Measurements from ENCODE around the gene NKX2-4.
A peak's percentile ranks its signal among the peaks of the same experiment; 100 is the strongest.
"Not testable (repeated sequence)": the region's sequence is repeated elsewhere in the genome, so short reads cannot be mapped to it uniquely, and the experiment has no call there.

The NKX2-4 gene

DNA sequence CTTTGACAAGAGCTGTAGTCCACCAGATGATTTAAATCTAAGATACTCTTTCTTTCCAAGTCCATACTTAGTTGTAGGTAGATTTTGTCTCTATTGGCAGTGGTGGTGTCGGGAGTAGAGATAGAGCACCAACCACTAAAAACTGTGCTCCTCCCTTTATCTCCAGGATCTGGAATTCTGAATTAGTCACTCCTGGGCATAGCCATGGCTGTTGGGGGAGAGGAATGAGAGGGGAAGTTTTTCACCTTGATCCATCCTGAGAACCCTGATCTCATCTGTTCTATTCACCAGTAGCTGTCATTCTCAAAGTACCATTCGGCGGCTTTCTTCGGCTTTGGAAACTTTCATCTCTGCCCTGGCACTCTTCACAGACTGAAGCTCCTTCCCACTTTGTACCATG, 35.6 kb upstream of the NKX2-4 start:
- H3K4me3 ChIP-seq (ENCODE audit: low read depth, low read length) = no peak overlapping the region
- TF ChIP-seq, protein P1, sequence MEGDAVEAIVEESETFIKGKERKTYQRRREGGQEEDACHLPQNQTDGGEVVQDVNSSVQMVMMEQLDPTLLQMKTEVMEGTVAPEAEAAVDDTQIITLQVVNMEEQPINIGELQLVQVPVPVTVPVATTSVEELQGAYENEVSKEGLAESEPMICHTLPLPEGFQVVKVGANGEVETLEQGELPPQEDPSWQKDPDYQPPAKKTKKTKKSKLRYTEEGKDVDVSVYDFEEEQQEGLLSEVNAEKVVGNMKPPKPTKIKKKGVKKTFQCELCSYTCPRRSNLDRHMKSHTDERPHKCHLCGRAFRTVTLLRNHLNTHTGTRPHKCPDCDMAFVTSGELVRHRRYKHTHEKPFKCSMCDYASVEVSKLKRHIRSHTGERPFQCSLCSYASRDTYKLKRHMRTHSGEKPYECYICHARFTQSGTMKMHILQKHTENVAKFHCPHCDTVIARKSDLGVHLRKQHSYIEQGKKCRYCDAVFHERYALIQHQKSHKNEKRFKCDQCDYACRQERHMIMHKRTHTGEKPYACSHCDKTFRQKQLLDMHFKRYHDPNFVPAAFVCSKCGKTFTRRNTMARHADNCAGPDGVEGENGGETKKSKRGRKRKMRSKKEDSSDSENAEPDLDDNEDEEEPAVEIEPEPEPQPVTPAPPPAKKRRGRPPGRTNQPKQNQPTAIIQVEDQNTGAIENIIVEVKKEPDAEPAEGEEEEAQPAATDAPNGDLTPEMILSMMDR (IDR thresholded peaks at IDR 0.05; ENCODE audit: insufficient read depth, low read depth, low read length, missing control alignments) = no peak
- no peak for DNase-seq (ENCODE audit: low read depth)

DNA sequence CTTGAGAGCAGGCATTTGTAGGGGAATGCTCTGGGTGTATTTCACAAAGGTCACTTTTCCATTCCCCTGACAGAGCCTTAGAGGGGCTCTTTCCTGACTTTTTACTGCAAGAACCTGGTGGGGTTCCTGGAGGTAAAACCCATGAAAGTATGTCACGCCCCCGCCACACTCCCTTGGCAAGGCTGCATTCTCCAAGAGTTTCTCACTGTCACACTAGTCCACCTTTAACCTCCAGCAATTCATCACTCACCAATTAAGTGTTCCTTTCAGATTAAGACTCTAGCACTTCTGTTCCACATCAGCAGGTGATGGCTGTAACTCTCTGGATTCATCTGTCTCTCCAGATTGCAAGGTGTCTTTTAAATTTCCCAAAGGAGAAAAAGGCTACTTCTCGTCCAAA, 32.7 kb upstream of the NKX2-4 start:
- TF ChIP-seq, protein P1 (IDR thresholded peaks at IDR 0.05; ENCODE audit: insufficient read depth, low read depth, low read length, missing control alignments) = no peak
- DNase-seq (ENCODE audit: low read depth) = no peak
- no peak overlapping the region for H3K4me3 ChIP-seq (ENCODE audit: low read depth, low read length)

DNA sequence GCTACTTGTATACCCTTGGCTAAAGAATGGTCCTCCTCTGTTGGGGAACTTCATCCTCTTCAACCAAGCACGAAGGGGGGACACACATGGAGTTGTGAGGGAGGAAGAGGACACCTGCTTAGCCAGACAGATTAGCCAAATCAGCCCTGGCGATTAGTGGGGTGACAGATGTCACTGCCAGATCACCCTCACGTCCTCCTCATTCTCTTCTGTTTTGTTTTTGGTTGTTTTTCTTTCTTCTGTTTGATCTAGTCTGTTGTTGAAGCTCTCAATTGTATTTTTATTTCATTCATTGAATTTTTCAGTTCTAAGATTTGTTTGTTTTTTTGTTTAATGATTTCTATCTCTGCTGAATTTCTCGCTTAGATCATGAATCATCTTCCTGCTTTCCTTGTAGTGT, 27.5 kb upstream of the NKX2-4 start:
- no peak overlapping the region for H3K4me3 ChIP-seq (ENCODE audit: low read depth, low read length)
- TF ChIP-seq, protein P1 (IDR thresholded peaks at IDR 0.05; ENCODE audit: insufficient read depth, low read depth, low read length, missing control alignments) = no peak
- DNase-seq (ENCODE audit: low read depth) = no peak

DNA sequence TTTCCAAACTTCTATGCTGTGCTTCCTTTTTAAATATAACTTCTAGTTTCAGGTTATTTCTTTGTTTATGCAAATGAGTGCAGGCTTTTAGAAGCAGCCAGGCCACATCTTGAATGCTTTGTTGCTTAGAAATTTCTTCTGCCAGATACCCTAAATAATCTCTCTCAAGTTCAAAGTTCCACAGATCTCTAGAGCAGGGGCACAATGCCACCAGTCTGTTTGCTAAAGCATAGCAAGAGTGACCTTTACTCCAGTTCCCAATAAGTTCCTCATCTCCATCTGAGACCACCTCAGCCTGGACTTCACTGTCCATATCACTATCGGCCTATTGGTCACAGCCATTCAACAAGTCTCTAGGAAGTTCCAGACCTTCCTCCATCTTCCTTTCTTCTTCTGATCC, 26.4 kb upstream of the NKX2-4 start:
- DNase-seq (ENCODE audit: low read depth); H3K4me3 ChIP-seq (ENCODE audit: low read depth, low read length): not testable (repeated sequence)

DNA sequence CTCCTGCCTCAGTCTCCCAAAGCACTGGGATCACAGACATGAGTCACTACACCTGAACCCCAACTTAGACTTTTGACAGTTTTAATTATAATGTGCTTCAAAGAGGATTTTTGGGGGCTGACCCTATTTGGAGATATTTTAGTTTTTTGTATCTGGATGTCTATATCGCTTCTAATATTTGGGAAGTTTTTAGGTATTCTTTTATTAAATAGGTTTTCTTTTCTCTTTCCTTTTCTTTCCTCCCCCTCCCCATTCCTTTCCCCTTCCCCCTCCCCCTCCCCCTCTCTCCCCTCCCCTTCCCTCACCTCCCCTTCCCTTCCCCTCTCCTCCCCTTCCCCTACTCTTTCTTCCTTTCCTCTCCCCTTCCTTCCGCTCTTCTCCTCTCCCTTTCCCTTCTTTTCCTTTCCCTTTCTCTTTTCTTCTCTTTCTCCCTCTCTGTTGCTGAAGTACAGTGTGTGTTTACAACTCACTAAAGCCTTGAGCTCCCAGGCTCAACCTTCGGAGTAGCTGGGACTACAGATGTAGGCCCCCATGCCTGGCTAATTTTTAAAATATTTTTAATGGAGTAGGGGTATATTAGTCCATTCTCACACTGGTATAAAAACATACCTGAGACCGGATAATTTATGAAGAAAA, 24.4 kb upstream of the NKX2-4 start:
- H3K4me3 ChIP-seq (ENCODE audit: low read depth, low read length) = no peak overlapping the region
- no peak for DNase-seq (ENCODE audit: low read depth)
- TF ChIP-seq, protein P1 (IDR thresholded peaks at IDR 0.05; ENCODE audit: insufficient read depth, low read depth, low read length, missing control alignments) = no peak

DNA sequence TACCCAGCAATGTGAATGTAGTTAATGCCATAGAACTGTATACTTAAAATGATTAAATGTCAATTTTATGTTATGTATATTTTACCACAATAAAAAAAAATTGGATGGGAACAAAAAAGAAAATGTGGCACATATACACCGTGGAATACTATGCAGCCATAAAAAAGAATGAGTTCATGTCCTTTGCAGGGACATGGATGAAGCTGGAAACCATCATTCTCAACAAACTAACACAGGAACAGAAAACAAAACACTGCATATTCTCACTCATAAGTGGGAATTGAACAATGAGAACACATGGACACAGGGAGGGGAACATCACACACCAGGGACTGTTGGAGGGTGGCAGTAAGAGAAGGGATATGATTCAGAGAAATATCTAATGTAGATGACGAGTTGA, 21.8 kb upstream of the NKX2-4 start:
- H3K4me3 ChIP-seq (ENCODE audit: low read depth, low read length); DNase-seq (ENCODE audit: low read depth): not testable (repeated sequence)

DNA sequence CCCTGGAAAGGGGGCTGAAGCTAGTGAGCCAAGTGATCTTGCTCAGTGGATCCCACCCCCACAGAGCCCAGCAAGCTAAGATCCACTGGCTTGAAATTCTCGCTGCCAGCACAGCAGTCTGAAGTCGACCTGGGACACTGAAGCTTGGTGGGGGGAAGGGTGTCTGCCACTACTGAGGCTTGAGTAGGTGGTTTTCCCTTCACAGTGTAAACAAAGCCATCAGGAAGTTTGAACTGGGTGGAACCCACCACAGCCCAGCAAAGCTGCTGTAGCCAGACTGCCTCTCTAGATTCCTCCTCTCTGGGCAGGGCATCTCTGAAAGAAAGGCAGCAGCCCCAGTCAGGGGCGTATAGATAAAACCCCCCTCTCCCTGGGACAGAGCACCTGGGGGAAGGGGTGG, 16.7 kb upstream of the NKX2-4 start:
- DNase-seq (ENCODE audit: low read depth) = peak; percentile 23
- H3K4me3 ChIP-seq (ENCODE audit: low read depth, low read length) = not testable (repeated sequence)

DNA sequence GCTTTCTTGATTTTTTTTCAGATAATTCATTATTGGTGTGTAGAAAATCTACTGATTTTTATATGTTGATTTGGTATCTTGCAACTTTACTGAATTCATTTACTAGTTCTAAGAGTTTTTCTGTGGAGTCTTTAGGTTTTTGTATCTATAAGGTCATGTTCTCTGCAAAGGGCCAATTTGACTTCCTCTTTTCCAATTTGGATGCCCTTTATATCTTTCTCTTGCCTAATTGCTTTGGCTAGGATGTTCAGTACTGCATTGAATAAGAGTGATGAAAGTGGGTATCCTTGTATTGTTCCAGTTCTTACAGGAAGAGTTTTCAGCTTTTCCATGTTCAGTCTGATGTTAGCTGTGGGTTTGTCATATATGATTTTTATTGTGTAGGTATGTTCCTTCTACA, 14.4 kb upstream of the NKX2-4 start:
- no peak overlapping the region for H3K4me3 ChIP-seq (ENCODE audit: low read depth, low read length)
- TF ChIP-seq, protein P1 (IDR thresholded peaks at IDR 0.05; ENCODE audit: insufficient read depth, low read depth, low read length, missing control alignments) = no peak
- no peak for DNase-seq (ENCODE audit: low read depth)

Measured in GM12865 (cell line).